Endodermal cell (in vitro differentiated cells): Measurements from ENCODE around the gene MED23. TPM values are rescaled to one million over a fixed set of nuclear protein-coding genes. Genes with fewer than 3 reads are reported as not detected.

Experiments
- DNase-seq: peaks from one replicate; pipeline ENCODE4 v3.0.0-alpha.2; 2017
- H3K27ac ChIP-seq: 2 replicates; pipeline ENCODE4 v1.5.1; 2013; ENCODE audit warnings: mild to moderate bottlenecking, low read depth, low read length, moderate library complexity
- H3K27me3 ChIP-seq: 2 replicates; pipeline ENCODE4 v1.6.1; 2013; ENCODE audit warnings: mild to moderate bottlenecking, low read length, moderate library complexity; ENCODE audit not compliant: insufficient read depth, control insufficient read depth, poor library complexity, severe bottlenecking
- H3K36me3 ChIP-seq: 2 replicates; pipeline ENCODE4 v1.7.0; 2013; ENCODE audit warnings: mild to moderate bottlenecking, low read length, moderate library complexity; ENCODE audit not compliant: control insufficient read depth, insufficient read depth
- H3K4me1 ChIP-seq: one replicate; pipeline ENCODE4 v1.7.0; 2013; ENCODE audit warnings: low read length; ENCODE audit not compliant: control insufficient read depth, insufficient read depth
- H3K4me3 ChIP-seq: 2 replicates; pipeline ENCODE4 v1.5.1; 2013; ENCODE audit warnings: mild to moderate bottlenecking, low read length, moderate library complexity
- H3K9ac ChIP-seq: 2 replicates; pipeline ENCODE4 v1.6.1; 2013; ENCODE audit warnings: mild to moderate bottlenecking, low read length, moderate library complexity; ENCODE audit not compliant: poor library complexity, severe bottlenecking; ENCODE audit errors: extremely low read depth
- H3K9me3 ChIP-seq: 2 replicates; pipeline ENCODE4 v1.6.1; 2013; ENCODE audit warnings: mild to moderate bottlenecking, low read length, moderate library complexity; ENCODE audit not compliant: control insufficient read depth
- H3K27ac Mint-ChIP-seq: 2 replicates; pipeline ENCODE4 v1.8.0; 2020; ENCODE audit warnings: mixed read lengths
- H3K27me3 Mint-ChIP-seq: 2 replicates; pipeline ENCODE4 v1.8.0; 2021; ENCODE audit warnings: mild to moderate bottlenecking, mixed read lengths; ENCODE audit not compliant: insufficient read depth
- H3K36me3 Mint-ChIP-seq: 2 replicates; pipeline ENCODE4 v1.8.0; 2020; ENCODE audit warnings: low read depth, mixed read lengths
- H3K4me1 Mint-ChIP-seq: 2 replicates; pipeline ENCODE4 v1.8.0; 2020; ENCODE audit warnings: mixed read lengths
- H3K4me3 Mint-ChIP-seq: 2 replicates; pipeline ENCODE4 v1.8.0; 2020; ENCODE audit warnings: mild to moderate bottlenecking, moderate library complexity, mixed read lengths
- H3K9me3 Mint-ChIP-seq: 2 replicates; pipeline ENCODE4 v1.8.0; 2020; ENCODE audit warnings: mild to moderate bottlenecking, mixed read lengths
- WGBS, 2 experiments: methylation state at CpG; one replicate each; pipeline versions ENCODE4 v1.1.5 to v1.1.7; 2013; ENCODE audit warnings: missing lambda C conversion rate in 2 of 2, mixed read lengths in 1 of 2; ENCODE audit not compliant: insufficient coverage in 1 of 2, insufficient read length in 1 of 2; 5-methylcytosine and 5-hydroxymethylcytosine counted together
- total RNA-seq, 2 donors: library from RNA; stranded (reverse); fragmentation: NEBNext Ultra II Directional in 1 of 2; extraction: Animal tissue kit (Norgen Biotek cat#: 25700) in 1 of 2; gene quantifications; 2 replicates in 1 of 2; 3 replicates in 1 of 2; pipeline ENCODE4 v1.2.1, GENCODE V29; 2021
- TF ChIP-seq, protein P1 (sequence below): fragments of 200-600 bp; sonication (generic); conservative IDR thresholded peaks from 2 replicates; pipeline ENCODE4 v1.5.0; 2021; ENCODE audit warnings: antibody characterized with exemption, mild to moderate bottlenecking

Gene MED23
- total RNA-seq, 2 donors from 2014 or later = 23.3 to 26.2 TPM

DNA sequence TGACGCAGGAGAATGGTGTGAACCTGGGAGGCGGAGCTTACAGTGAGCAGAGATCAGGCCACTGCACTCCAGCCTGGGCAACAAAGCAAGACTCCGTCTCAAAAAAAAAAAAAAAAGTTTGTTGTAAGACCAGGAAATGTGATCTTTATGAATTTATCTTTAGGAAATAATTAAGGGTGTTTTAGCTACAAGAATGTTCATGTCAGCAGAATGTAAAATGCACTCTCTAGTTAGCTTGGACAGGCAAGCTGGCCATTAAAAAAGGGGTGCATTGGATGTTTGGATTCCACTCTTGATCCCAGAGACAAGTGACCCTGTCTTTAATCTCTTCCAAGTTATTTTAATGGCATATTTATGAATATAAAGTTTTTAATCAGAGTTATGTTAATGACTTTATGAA lies 28.6 kb upstream of the MED23 start:
- no peaks in the 10 kb centered on the region for H3K9me3 ChIP-seq
- no peak overlapping the region for H3K9ac ChIP-seq
- Mint-ChIP-seq H3K4me3 (no peak overlapping the region), H3K27me3 (no peaks in the 10 kb centered on the region), H3K36me3 (no peaks in the 10 kb centered on the region), H3K9me3 (no peaks in the 10 kb centered on the region), H3K27ac (no peak overlapping the region), H3K4me1 (no peaks in the 10 kb centered on the region)
- WGBS, 2 experiments = 91 to 99% methylated on average over 3 of the region's 3 CpGs
- TF ChIP-seq, protein P1, sequence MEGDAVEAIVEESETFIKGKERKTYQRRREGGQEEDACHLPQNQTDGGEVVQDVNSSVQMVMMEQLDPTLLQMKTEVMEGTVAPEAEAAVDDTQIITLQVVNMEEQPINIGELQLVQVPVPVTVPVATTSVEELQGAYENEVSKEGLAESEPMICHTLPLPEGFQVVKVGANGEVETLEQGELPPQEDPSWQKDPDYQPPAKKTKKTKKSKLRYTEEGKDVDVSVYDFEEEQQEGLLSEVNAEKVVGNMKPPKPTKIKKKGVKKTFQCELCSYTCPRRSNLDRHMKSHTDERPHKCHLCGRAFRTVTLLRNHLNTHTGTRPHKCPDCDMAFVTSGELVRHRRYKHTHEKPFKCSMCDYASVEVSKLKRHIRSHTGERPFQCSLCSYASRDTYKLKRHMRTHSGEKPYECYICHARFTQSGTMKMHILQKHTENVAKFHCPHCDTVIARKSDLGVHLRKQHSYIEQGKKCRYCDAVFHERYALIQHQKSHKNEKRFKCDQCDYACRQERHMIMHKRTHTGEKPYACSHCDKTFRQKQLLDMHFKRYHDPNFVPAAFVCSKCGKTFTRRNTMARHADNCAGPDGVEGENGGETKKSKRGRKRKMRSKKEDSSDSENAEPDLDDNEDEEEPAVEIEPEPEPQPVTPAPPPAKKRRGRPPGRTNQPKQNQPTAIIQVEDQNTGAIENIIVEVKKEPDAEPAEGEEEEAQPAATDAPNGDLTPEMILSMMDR = no peak
- no peak overlapping the region for H3K4me3 ChIP-seq
- H3K27me3 ChIP-seq = no peaks in the 10 kb centered on the region
- no peaks in the 10 kb centered on the region for H3K36me3 ChIP-seq
- no peaks in the 10 kb centered on the region for H3K4me1 ChIP-seq
- H3K27ac ChIP-seq = no peak overlapping the region
- DNase-seq = no peak

DNA sequence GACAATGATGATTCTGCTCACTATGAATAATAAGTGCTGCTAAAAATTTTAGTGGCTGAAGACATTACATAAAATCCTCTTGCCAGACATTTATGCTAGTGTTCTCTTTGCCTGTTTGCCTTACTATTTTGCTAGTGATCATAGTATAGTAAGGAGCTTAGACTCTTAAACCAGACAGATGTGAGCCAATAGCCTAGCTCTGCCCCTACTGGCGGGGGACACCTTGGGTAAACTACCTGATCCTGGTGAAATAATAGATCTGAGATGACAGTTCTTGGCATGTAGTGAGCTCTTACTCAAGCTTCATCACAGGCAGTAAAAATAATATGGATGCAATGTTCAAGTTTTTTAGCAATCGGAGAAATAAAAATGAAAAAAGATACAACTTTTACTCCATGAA lies 27.9 kb upstream of the MED23 start:
- WGBS, 2 experiments = 71 to 89% methylated on average over 1 of the region's 2 CpGs
- H3K36me3 ChIP-seq = no peaks in the 10 kb centered on the region
- no peaks in the 10 kb centered on the region for H3K4me1 Mint-ChIP-seq
- H3K4me3 ChIP-seq = no peak overlapping the region
- H3K9ac ChIP-seq = no peak overlapping the region
- H3K4me1 ChIP-seq = no peaks in the 10 kb centered on the region
- no peaks in the 10 kb centered on the region for H3K9me3 ChIP-seq
- no peaks in the 10 kb centered on the region for H3K27me3 Mint-ChIP-seq
- H3K9me3 Mint-ChIP-seq = no peaks in the 10 kb centered on the region
- TF ChIP-seq, protein P1 = peak; percentile 32
- H3K4me3 Mint-ChIP-seq = no peak overlapping the region
- no peak overlapping the region for H3K27ac Mint-ChIP-seq
- H3K36me3 Mint-ChIP-seq = no peaks in the 10 kb centered on the region
- H3K27me3 ChIP-seq = no peaks in the 10 kb centered on the region
- DNase-seq = no peak
- no peak overlapping the region for H3K27ac ChIP-seq

- DNase-seq = no peak
- TF ChIP-seq, protein P1 = no peak
- H3K27ac Mint-ChIP-seq = no peak overlapping the region
- Histone ChIP-seq H3K27ac (no peak overlapping the region), H3K4me1 (no peaks in the 10 kb centered on the region), H3K36me3 (no peaks in the 10 kb centered on the region), H3K9me3 (no peaks in the 10 kb centered on the region), H3K27me3 (no peaks in the 10 kb centered on the region), H3K4me3 (no peak overlapping the region), H3K9ac (no peak overlapping the region)
- H3K9me3 Mint-ChIP-seq = no peaks in the 10 kb centered on the region
- no peaks in the 10 kb centered on the region for H3K36me3 Mint-ChIP-seq
- WGBS, 2 experiments = 81 to 100% methylated on average over 2 to 3 of the region's 3 CpGs
- H3K27me3 Mint-ChIP-seq = no peaks in the 10 kb centered on the region
- no peaks in the 10 kb centered on the region for H3K4me1 Mint-ChIP-seq
- H3K4me3 Mint-ChIP-seq = no peak overlapping the region
These were observed 27.3 kb upstream of the MED23 start for GRCh38 chr6:131655387-131655786.
